GOT3 (cell line): ENCODE data around the gene RSPH10B2.
"Not testable (repeated sequence)": the region's sequence is repeated elsewhere in the genome, so short reads cannot be mapped to it uniquely, and the experiment has no call there.

ENCODE experiments used
- DNase-seq: peaks from one replicate; lab custom pipeline; 2025; ENCODE audit warnings: mixed read lengths; lab: John Stamatoyannopoulos, UW

RSPH10B2 gene

GRCh38 chr7:6789353-6789752, 35.5 kb downstream of the RSPH10B2 start:
- DNase-seq: not testable (repeated sequence)

GRCh38 chr7:6792113-6792872, 38.4 kb downstream of the RSPH10B2 start:
- not testable (repeated sequence) for DNase-seq

GRCh38 chr7:6794276-6794675, 40.4 kb downstream of the RSPH10B2 start:
- not testable (repeated sequence) for DNase-seq

DNA sequence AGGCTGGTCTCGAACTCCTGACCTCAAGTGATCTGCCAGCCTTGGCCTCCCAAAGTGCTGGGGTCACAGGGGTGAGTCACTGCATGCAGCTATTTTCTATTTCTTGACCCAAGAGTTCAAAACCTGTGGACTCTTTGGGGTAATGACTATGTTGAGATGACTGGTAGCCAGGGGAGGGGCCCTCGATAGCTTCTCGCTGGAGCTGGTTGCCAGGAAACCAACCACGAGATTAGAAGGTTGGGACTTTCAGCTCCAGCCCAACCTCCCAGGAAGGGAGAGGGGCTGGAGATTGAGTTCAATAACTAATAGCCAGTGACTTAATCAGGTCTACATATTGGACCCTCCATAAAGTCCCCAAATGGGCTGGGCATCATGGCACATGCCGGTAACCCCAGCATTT, 43.3 kb downstream of the RSPH10B2 start:
- DNase-seq: not testable (repeated sequence)

GRCh38 chr7:6798047-6798446, 44.1 kb downstream of the RSPH10B2 start:
- not testable (repeated sequence) for DNase-seq

DNA sequence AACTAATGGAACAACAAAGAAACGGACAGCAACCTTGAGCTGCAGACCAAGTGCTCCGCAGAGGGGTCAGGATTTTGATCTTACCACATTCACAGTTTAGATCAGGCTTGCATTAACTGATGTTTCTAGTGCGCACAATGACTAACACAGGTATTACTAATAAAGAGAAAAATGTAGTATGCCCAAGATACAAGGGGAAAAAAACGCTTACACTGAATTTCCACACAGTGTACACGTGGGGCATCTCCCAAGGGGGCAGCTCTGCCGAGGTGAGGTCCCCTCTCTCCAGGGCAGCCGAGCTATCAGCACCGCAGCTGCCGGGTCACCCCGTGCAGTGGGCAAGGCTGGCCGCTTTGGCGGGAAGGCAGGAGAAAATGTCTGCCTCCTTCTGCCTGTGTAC, 46.0 kb downstream of the RSPH10B2 start:
- DNase-seq: not testable (repeated sequence)

GRCh38 chr7:6800331-6800730, 46.4 kb downstream of the RSPH10B2 start:
- DNase-seq: not testable (repeated sequence)

- DNase-seq: not testable (repeated sequence)
These were observed 53.6 kb downstream of the RSPH10B2 start for GRCh38 chr7:6807393-6807918.

- DNase-seq: not testable (repeated sequence)
These were observed 54.1 kb downstream of the RSPH10B2 start for GRCh38 chr7:6807959-6808358.

DNA sequence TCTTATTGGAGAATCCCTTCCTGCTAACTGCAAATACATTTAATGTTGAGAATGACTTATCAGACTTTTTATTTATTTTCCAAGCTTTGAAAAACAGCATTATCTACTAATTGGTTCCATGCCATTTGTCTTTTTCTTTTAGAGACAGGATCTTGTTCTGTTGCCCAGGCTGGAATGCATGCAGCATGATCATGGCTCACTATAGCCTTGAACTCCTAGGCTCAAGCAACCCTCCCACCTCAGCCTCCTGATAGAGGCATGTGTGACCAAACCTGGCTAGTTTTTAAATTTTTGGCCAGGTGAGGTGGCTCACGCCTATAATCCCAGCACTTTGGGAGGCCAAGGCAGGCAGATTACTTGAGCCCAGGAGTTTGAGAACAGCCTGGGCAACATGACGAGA, 59.1 kb downstream of the RSPH10B2 start:
- DNase-seq: not testable (repeated sequence)

- DNase-seq: not testable (repeated sequence)
These were observed 61.6 kb downstream of the RSPH10B2 start for GRCh38 chr7:6815470-6815869.

GRCh38 chr7:6821622-6822021, 67.7 kb downstream of the RSPH10B2 start:
- not testable (repeated sequence) for DNase-seq

DNA sequence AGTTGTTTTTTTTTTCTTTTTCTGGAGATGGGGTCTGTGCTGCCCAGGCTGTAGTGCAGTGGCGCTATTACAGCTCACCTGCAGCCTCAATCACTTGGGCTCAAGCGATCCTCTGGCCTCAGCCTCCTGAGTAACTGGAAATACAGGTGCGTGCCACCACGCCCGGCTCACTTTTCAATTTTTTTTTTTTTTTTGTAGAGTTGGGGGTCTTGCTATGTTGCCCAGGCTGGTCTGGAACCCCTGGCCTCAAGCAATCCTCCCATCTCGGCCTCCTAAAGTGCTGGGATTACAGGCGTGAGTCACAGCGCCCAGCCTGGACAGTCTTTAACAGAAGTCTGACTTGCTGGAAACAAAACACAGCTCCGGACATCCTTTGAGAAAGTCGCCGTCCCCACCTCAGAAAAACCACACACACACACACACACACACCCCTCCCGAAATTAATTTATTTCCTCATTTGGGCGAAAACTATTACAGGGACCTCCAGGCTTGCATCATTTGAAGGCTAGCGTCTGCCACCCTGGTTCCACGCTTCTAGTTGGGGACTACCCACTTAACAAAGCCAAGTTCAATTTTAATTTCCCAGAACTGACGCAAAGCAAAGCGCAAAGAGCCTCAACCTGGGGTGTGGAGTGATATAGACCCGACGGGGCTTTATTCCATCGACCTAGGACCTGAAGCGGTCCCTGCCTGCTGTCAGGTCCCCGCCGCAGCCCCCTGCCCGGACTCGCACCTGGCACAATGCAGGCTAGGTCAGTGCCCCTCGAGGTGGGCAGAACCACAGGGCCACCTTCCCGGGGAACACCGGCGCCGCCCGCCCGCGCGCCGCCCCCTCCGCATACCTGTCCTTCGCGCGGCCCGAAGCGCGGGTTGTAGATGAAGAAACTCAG, 71.6 kb downstream of the RSPH10B2 start:
- DNase-seq: not testable (repeated sequence)

GRCh38 chr7:6826151-6826550, 72.2 kb downstream of the RSPH10B2 start, which contains the start of gene CCZ1B:
TSS of gene CCZ1B (minus strand) at chr7:6826275. CDS start at chr7:6826197, 78 bp downstream.
- peak; percentile 14 for DNase-seq

- DNase-seq: not testable (repeated sequence)
These were observed 73.3 kb downstream of the RSPH10B2 start for GRCh38 chr7:6827180-6827579.

DNA sequence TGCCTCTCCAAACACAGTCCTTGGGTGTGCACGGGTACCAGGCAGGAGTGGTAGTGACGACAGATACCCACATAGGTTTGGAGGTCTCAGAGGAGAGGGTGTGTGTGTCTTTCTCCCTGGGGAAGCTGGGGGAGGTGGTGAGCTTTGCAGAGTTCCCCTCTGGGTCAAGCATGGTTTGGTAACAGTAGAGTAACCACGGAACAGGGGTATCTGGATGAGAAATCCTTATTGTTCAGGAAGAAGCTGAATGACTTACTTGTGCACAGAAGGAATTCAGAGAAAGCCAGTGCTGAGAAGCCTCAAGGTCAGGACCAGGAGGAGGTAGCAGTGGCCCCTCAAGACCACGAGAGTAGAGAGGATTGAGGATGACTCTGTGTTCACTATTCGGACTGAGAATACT, 75.7 kb downstream of the RSPH10B2 start:
- DNase-seq: not testable (repeated sequence)

DNA sequence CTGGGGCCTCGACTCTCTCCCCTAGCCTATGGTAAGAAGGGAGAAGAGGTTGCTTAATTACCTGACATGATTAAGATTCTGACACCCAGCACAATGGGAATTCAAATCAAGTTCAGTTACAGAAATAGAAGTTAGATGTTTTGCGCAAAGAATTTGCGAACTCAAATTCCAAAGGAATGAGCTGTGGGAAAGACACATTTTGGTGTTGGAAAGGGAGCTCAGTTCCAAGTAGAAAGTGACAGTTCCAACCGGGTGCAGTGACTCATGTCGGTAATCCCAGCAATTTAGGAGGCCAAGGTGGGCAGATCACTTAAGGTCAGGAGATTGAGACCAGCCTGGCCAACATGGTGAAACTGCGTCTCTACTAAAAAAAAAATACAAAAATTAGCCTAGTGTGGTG, 76.1 kb downstream of the RSPH10B2 start:
- DNase-seq: not testable (repeated sequence)

DNA sequence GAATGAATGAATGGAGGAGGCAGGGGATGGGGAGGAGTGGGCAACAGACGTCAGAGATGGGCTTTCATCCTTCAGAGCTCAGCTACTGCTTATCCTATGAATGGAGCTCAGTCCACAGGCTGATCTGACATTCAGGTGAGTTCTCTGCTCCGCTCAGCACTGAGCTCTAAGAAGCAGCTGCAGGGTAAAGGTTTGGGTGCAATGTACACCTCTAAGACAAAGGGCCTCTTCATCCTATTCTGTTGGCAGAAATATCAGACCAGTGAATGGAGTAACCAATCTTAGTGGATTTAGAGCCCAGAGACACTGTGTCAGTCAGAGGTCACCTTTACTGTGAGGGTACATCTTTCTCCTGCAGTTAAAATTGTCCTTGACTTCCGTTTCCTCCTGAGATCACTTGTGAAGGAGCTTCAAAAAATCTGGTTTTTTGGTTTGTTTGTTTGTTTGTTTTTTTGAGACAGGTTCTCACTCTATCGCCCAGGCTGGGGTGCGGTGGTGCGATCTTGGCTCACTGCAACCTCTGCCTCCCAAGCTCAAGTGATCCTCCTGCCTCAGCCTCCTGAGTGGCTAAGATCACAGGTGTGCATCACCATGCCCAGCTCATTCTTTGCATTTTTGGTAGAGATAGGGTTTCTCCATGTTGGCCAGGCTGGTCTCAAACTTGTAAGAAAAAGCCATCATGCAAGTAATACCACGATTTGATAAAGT, 77.3 kb downstream of the RSPH10B2 start:
- DNase-seq: no peak

DNA sequence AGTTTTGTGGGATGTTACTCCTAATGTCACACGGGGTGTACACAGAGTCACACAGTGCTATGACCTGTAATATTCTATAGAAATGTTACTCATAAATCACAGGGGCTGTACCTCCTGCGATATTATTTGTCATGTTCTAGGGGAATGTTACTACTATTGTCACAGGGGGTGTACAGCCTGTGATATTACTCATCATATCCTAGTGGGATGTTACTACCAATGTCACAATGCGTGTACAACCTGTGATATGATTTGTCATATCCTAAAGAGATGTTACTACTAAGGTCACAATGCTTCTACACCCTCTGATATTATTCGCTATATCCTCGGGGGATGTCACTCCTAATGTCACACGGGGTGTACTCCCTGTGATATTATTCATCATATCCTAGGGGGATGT, 79.7 kb downstream of the RSPH10B2 start:
- no peak for DNase-seq

DNA sequence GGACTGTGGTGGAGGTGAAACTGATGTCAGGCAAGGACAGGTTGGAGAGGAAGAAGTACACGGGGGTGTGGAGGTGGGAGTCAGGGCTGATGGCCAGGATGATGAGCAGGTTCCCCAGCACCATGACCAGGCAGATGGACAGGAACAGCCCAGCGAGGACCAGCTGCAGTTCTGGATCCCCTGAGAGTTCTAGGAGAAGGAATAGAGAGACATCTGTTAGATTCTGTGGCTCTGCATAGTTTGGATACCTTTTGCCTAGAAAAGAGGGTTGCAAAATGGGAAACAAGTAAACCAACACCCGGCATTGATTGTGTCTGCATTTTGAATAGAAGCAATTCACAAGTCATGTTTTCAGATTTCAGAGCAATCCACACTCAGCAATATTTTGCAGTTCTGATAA, 81.6 kb downstream of the RSPH10B2 start:
- DNase-seq: not testable (repeated sequence)

DNA sequence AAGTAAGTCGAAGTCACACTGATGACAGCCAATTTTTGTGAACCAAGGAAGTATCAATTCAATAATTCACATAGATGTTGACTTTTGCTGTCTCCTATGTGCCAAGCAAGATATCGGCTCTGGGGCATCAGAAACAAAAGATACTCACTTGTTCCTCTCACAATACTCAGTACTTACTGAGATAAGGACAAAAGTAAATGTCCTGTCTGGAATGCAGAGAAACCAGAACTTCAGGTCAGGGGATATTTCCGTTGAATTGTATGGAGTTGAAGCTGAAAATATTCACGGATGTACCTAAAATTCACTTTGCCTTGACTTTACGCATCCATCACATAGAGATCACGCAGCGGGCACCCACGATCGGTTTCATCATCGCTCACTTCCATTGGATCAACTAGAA, 83.2 kb downstream of the RSPH10B2 start:
- DNase-seq: not testable (repeated sequence)
